Left ventricle myocardium superior (tissue), 1 donor: ENCODE results near the gene MEGF11. TPM values are rescaled to one million over a fixed set of nuclear protein-coding genes. Genes with fewer than 3 reads are reported as not detected.

Experiments used
- ATAC-seq: fragments of 200-7000 bp; cut with Tn5 transposase; one replicate; pipeline ENCODE4 v1.9.1; 2020; ENCODE audit warnings: mild to moderate bottlenecking, moderate library complexity
- DNase-seq: peaks from one replicate; pipeline ENCODE4 v3.0.0-alpha.2; 2020
- intact Hi-C: fragments of 100-400 bp; cut with micrococcal nuclease; formaldehyde crosslinking; loops from one replicate; pipeline ENCODE4 v1.11.0; 2022
- total RNA-seq: library from RNA; stranded (reverse); fragmentation: NEBNext Ultra II Directional; extraction: Animal tissue kit (Norgen Biotek cat#: 25700); gene quantifications from one replicate; pipeline ENCODE4 v1.2.1, GENCODE V29; 2021
- donor health status: DM: no; HTN: yes; CAD: no; lungs with severe emphysema.

MEGF11 gene
- total RNA-seq, 1 donor from 2014 or later: not detected

GRCh38 chr15:66057089-66057488 lies 196.5 kb downstream of the MEGF11 start:
- ATAC-seq (no peak), DNase-seq (no peak)
- intact Hi-C loops: no loop called here

GRCh38 chr15:66053991-66054390 lies 199.6 kb downstream of the MEGF11 start:
- DNase-seq (peak; percentile 66), ATAC-seq (peak; percentile 87)
- intact Hi-C loops: no loop called here

GRCh38 chr15:66051833-66052232 lies 201.7 kb downstream of the MEGF11 start:
- intact Hi-C loops: no loop called here
- DNase-seq: no peak
- ATAC-seq: no peak

- no peak for ATAC-seq
- no peak for DNase-seq
- intact Hi-C loops: no loop called here
Measured at GRCh38 chr15:66050264-66050663, 203.3 kb downstream of the MEGF11 start.

GRCh38 chr15:66049353-66049752 lies 204.2 kb downstream of the MEGF11 start:
- intact Hi-C loops: no loop called here
- DNase-seq (no peak), ATAC-seq (no peak)

- DNase-seq: no peak
- ATAC-seq: no peak
- intact Hi-C loops: no loop called here
Measured at GRCh38 chr15:66047321-66048024, 206.1 kb downstream of the MEGF11 start.

GRCh38 chr15:66046751-66047150 lies 206.8 kb downstream of the MEGF11 start:
- intact Hi-C loops: no loop called here
- DNase-seq (no peak), ATAC-seq (no peak)

- no peak for DNase-seq
- intact Hi-C loops: no loop called here
Measured at GRCh38 chr15:66046326-66046725, 207.2 kb downstream of the MEGF11 start.

GRCh38 chr15:66045542-66045941 lies 208.0 kb downstream of the MEGF11 start:
- DNase-seq (no peak), ATAC-seq (no peak)
- intact Hi-C loops: no loop called here

More at GRCh38 chr15:66046326-66046725, 207.2 kb downstream of the MEGF11 start:
- ATAC-seq: no peak

- ATAC-seq (no peak), DNase-seq (no peak)
- intact Hi-C loops: no loop called here
Measured at GRCh38 chr15:66044837-66045236, 208.7 kb downstream of the MEGF11 start.

GRCh38 chr15:66043264-66043663 lies 210.3 kb downstream of the MEGF11 start:
- intact Hi-C loops: no loop called here
- ATAC-seq (no peak), DNase-seq (no peak)

GRCh38 chr15:66042624-66043023 lies 210.9 kb downstream of the MEGF11 start:
- DNase-seq (no peak), ATAC-seq (no peak)
- intact Hi-C loops: no loop called here

GRCh38 chr15:66041276-66041675 lies 212.3 kb downstream of the MEGF11 start:
- no peak for DNase-seq
- ATAC-seq: no peak
- intact Hi-C loops: no loop called here

GRCh38 chr15:66040211-66040892 lies 213.2 kb downstream of the MEGF11 start:
- DNase-seq: peak; percentile 47
- ATAC-seq: peak; percentile 92

GRCh38 chr15:66039117-66039871 lies 214.3 kb downstream of the MEGF11 start:
- intact Hi-C loops: no loop called here
- ATAC-seq (no peak), DNase-seq (no peak)

More at GRCh38 chr15:66040211-66040892, 213.2 kb downstream of the MEGF11 start:
- intact Hi-C loops: no loop called here

GRCh38 chr15:66038387-66039116 lies 215.0 kb downstream of the MEGF11 start:
- ATAC-seq (no peak), DNase-seq (no peak)
- intact Hi-C loops: no loop called here

GRCh38 chr15:66036859-66037258 lies 216.7 kb downstream of the MEGF11 start:
- ATAC-seq (no peak), DNase-seq (no peak)
- intact Hi-C loops: no loop called here

GRCh38 chr15:66035901-66036300 lies 217.6 kb downstream of the MEGF11 start:
- intact Hi-C loops: no loop called here
- ATAC-seq (no peak), DNase-seq (no peak)

GRCh38 chr15:66033143-66033542 lies 220.4 kb downstream of the MEGF11 start:
- intact Hi-C loops: no loop called here
- no peak for ATAC-seq
- DNase-seq: no peak

- intact Hi-C loops: no loop called here
- ATAC-seq: no peak
Measured at GRCh38 chr15:66032006-66032405, 221.5 kb downstream of the MEGF11 start.

More at GRCh38 chr15:66032006-66032405, 221.5 kb downstream of the MEGF11 start:
- DNase-seq: no peak
